ENCODE data around the gene REV3L. TPM values are rescaled to one million over a fixed set of nuclear protein-coding genes. Genes with fewer than 3 reads are reported as not detected.

Gene REV3L
- total and polyA plus RNA-seq, 2 of the 13 experiments (the other 11 are each of a cell fraction or from before 2014, with no cell fraction given), result 12.8 to 31.3 TPM

- TF ChIP-seq ELF3 (CRISPR knock-in tag; IDR thresholded peaks at IDR 0.05), result 0 out of 2 replicates have a peak, but pooled peaks have one; percentile 6
- peak; percentile 69; the same call in 1 of the 2 replicates for TF ChIP-seq ZNF773 (CRISPR knock-in tag; IDR thresholded peaks at IDR 0.05; ENCODE audit: borderline replicate concordance)
- TF ChIP-seq ZNF572 (CRISPR knock-in tag; IDR thresholded peaks at IDR 0.05), result no peak
- 0 out of 2 replicates have a peak, but pooled peaks have one; percentile 33 for TF ChIP-seq ZBTB10 (CRISPR knock-in tag; IDR thresholded peaks at IDR 0.05; ENCODE audit: borderline replicate concordance)
- no peak for TF ChIP-seq TIGD3 (CRISPR knock-in tag; IDR thresholded peaks at IDR 0.05; ENCODE audit: borderline replicate concordance)
- TF ChIP-seq SOX13 (IDR thresholded peaks at IDR 0.05), result no peak
- no peak for TF ChIP-seq SOX13 (CRISPR knock-in tag; conservative IDR thresholded peaks at IDR 0.05 in 1 of 2, IDR thresholded peaks at IDR 0.05 in 1 of 2)
- TF ChIP-seq ZBTB8A (CRISPR knock-in tag; IDR thresholded peaks at IDR 0.05; ENCODE audit: borderline replicate concordance, low read depth), result 0 out of 2 replicates have a peak, but pooled peaks have one; percentile 7
- TF ChIP-seq ZNF451 (CRISPR knock-in tag; IDR thresholded peaks at IDR 0.05), result peak; percentile 68; the same call in 1 of the 2 replicates
- TF ChIP-seq ZNF512 (CRISPR knock-in tag; IDR thresholded peaks at IDR 0.05), result 0 out of 2 replicates have a peak, but pooled peaks have one; percentile 72
- peak; percentile 19; the same call in 1 of the 2 replicates for TF ChIP-seq ZSCAN31 (CRISPR knock-in tag; IDR thresholded peaks at IDR 0.05; ENCODE audit: low read depth)
- no peak for TF ChIP-seq PAX8 (CRISPR knock-in tag; IDR thresholded peaks at IDR 0.05; ENCODE audit: borderline replicate concordance)
- TF ChIP-seq TMF1 (CRISPR knock-in tag; IDR thresholded peaks at IDR 0.05; ENCODE audit: low read depth), result peak; percentile 76
- peak; percentile 17; the same call in 1 of the 2 replicates for TF ChIP-seq MAZ (IDR thresholded peaks at IDR 0.05; ENCODE audit: borderline replicate concordance, low read depth, low read length)
- no peak for TF ChIP-seq MAZ (CRISPR knock-in tag; IDR thresholded peaks at IDR 0.05; ENCODE audit: low read depth)
- TF ChIP-seq ATRX (CRISPR knock-in tag; IDR thresholded peaks at IDR 0.05; ENCODE audit: borderline replicate concordance), result no peak
- peak; percentile 33; the same call in 1 of the 2 replicates for TF ChIP-seq ZNF264 (CRISPR knock-in tag; IDR thresholded peaks at IDR 0.05)
- TF ChIP-seq SALL2 (CRISPR knock-in tag; IDR thresholded peaks at IDR 0.05), result peak; percentile 2; the same call in 1 of the 2 replicates
- TF ChIP-seq ZBTB46 (CRISPR knock-in tag; IDR thresholded peaks at IDR 0.05; ENCODE audit: borderline replicate concordance), result no peak
- peak; percentile 56 for TF ChIP-seq HES4 (CRISPR knock-in tag; IDR thresholded peaks at IDR 0.05; ENCODE audit: borderline replicate concordance)
Observed at GRCh38 chr6:111482188-111482958, 645 bp downstream of the REV3L start (continued).

Data from HepG2 (cell line).